ENCODE results near the gene ZYX.

ZYX gene, protein sequence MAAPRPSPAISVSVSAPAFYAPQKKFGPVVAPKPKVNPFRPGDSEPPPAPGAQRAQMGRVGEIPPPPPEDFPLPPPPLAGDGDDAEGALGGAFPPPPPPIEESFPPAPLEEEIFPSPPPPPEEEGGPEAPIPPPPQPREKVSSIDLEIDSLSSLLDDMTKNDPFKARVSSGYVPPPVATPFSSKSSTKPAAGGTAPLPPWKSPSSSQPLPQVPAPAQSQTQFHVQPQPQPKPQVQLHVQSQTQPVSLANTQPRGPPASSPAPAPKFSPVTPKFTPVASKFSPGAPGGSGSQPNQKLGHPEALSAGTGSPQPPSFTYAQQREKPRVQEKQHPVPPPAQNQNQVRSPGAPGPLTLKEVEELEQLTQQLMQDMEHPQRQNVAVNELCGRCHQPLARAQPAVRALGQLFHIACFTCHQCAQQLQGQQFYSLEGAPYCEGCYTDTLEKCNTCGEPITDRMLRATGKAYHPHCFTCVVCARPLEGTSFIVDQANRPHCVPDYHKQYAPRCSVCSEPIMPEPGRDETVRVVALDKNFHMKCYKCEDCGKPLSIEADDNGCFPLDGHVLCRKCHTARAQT

DNA sequence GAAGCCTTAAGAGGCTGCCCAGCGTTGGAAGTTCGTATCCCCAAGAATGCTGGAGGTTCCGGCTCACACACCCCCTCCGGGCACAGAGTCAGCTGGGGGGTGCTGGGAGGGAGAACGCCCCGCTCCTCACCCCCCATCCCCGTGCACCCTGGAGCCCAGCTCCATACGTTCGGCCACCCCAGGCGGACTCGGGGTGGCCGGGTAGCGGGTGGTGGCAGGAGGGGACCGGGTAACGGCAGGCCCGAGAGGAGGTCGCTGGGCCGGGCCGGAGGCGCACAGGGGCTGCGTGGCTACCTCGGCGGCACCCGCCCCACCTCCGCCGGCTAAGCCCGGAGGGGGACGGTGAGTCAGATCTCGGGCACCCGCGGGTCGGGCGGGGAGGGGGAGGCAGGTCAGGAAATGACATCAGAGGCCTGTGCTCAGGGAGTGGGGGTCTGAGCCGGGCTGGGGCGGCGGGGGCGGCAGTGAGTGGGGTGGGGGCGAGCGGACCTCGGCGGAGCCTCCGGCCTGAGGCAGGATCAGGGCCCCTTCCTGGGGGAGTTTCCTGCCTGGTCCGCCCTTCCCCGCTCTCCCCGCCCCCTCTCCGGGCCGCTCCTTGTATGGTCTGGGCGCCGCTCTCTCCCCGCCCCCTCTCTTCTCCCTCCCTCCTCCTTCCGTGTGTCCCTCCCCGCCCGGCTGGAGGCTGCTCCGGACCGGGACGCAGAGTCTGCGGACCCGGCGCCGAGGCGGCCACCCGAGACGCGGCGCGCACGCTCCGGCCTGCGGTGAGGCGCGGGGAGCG is at the start of gene ZYX:
ZYX (plus strand) TSS at position 700 of the 781 bp plus-strand sequence. CDS start 227 bp downstream, outside the sequence.
- peak; percentile 81 for DNase-seq
- ATAC-seq (replicated peaks) = peak; percentile 81 to 85
- Mint-ChIP-seq H3K36me3 (peaks cover 0 to 2% of the 10 kb centered on the region in 2 donors), H3K9me3 (no peaks in the 10 kb centered on the region), H3K4me1 (peaks cover 12 to 26% of the 10 kb centered on the region in 2 donors), H3K27me3 (no peaks in the 10 kb centered on the region), H3K27ac (peak within 1 kb of the TSS; percentile 82), H3K4me3 (peak within 1 kb of the TSS; percentile 79 to 83)

- H3K27me3 Mint-ChIP-seq = peaks cover 15 to 25% of the 10 kb centered on the region in 2 donors
- H3K4me3 Mint-ChIP-seq = no peak overlapping the region
- no peaks in the 10 kb centered on the region for H3K9me3 Mint-ChIP-seq
- no peaks in the 10 kb centered on the region for H3K4me1 Mint-ChIP-seq
- no peak overlapping the region for H3K27ac Mint-ChIP-seq
- no peak for ATAC-seq (replicated peaks)
- no peak for DNase-seq
- H3K36me3 Mint-ChIP-seq = no peaks in the 10 kb centered on the region
Observed at GRCh38 chr7:143334244-143334643, 46.9 kb upstream of the ZYX start.

- H3K9me3 Mint-ChIP-seq = no peaks in the 10 kb centered on the region
- H3K27me3 Mint-ChIP-seq = peaks cover 15 to 43% of the 10 kb centered on the region in 2 donors
- no peaks in the 10 kb centered on the region for H3K36me3 Mint-ChIP-seq
- ATAC-seq (replicated peaks) (no peak), DNase-seq (no peak)
- no peaks in the 10 kb centered on the region for H3K4me1 Mint-ChIP-seq
- no peak overlapping the region for H3K27ac Mint-ChIP-seq
- H3K4me3 Mint-ChIP-seq = no peak overlapping the region
Observed at GRCh38 chr7:143337216-143337615, 43.9 kb upstream of the ZYX start.

DNA sequence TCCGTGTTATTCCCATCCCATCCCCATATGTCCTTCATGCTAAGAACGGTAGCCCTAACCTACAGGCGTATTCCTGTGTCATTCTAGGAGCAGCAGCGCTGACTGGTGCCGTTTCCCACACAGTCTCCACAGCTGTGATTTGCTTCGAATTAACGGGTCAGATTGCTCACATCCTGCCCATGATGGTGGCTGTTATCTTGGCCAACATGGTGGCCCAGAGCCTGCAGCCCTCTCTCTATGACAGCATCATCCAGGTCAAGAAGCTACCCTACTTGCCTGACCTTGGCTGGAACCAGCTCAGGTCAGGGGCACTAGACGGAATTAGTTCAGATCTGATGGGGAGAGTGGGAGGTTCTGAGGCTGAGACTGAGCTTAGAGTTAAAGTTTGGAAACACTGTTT is 39.3 kb upstream of the ZYX start:
- no peaks in the 10 kb centered on the region for H3K36me3 Mint-ChIP-seq
- no peak for ATAC-seq (replicated peaks)
- H3K27me3 Mint-ChIP-seq = peaks cover 33 to 58% of the 10 kb centered on the region in 2 donors

GRCh38 chr7:143343596-143343995 is 37.5 kb upstream of the ZYX start:
- H3K36me3 Mint-ChIP-seq = no peaks in the 10 kb centered on the region
- H3K27ac Mint-ChIP-seq = no peak overlapping the region
- ATAC-seq (replicated peaks) (no peak), DNase-seq (no peak)
- peaks cover 31 to 58% of the 10 kb centered on the region in 2 donors for H3K27me3 Mint-ChIP-seq
- H3K9me3 Mint-ChIP-seq = no peaks in the 10 kb centered on the region
- H3K4me1 Mint-ChIP-seq = peaks cover 6 to 9% of the 10 kb centered on the region in 2 donors
- no peak overlapping the region for H3K4me3 Mint-ChIP-seq

More for the DNA sequence above, 39.3 kb upstream of the ZYX start:
- Mint-ChIP-seq H3K27ac (no peak overlapping the region), H3K4me3 (no peak overlapping the region), H3K9me3 (no peaks in the 10 kb centered on the region), H3K4me1 (peaks cover 6 to 9% of the 10 kb centered on the region in 2 donors)
- no peak for DNase-seq

GRCh38 chr7:143345428-143345900 is 35.7 kb upstream of the ZYX start:
- ATAC-seq (replicated peaks) = peak; percentile 94 to 95
- DNase-seq = no peak
- Mint-ChIP-seq H3K4me1 (peaks cover 6 to 9% of the 10 kb centered on the region in 2 donors), H3K9me3 (no peaks in the 10 kb centered on the region), H3K4me3 (peak overlapping the region; percentile 64 to 72), H3K27ac (peak overlapping the region; percentile 20), H3K36me3 (no peaks in the 10 kb centered on the region), H3K27me3 (peaks cover 37 to 43% of the 10 kb centered on the region in 2 donors)

- H3K36me3 Mint-ChIP-seq = no peaks in the 10 kb centered on the region
- peaks cover 37 to 41% of the 10 kb centered on the region in 2 donors for H3K27me3 Mint-ChIP-seq
- H3K4me3 Mint-ChIP-seq = no peak overlapping the region
- no peak for DNase-seq
- no peak for ATAC-seq (replicated peaks)
- peaks cover 6 to 9% of the 10 kb centered on the region in 2 donors for H3K4me1 Mint-ChIP-seq
- no peak overlapping the region for H3K27ac Mint-ChIP-seq
- no peaks in the 10 kb centered on the region for H3K9me3 Mint-ChIP-seq
Observed at GRCh38 chr7:143346018-143346417, 35.1 kb upstream of the ZYX start.

DNA sequence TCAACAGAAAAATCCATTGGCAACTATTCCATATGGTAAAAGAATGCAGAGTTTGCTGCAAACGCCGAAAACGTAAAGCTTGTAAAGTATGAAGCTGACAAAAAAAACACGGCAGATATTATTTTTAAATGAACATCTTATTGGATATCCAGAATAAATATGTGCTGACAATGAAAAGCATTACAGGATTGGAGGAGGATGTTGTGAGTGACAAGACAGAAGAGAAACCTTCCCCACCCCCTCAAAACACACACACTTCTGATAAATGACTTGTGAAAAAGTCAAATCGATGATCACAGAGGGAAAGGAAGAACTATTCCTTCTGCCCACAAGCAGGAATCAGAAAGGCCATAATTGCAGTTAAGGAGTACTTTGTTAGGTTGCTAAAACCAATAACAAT is 33.2 kb upstream of the ZYX start:
- Mint-ChIP-seq H3K4me3 (no peak overlapping the region), H3K4me1 (peaks cover 6 to 9% of the 10 kb centered on the region in 2 donors), H3K27ac (no peak overlapping the region), H3K36me3 (no peaks in the 10 kb centered on the region), H3K9me3 (no peaks in the 10 kb centered on the region), H3K27me3 (peaks cover 50 to 55% of the 10 kb centered on the region in 2 donors)
- DNase-seq (no peak), ATAC-seq (replicated peaks) (no peak)

- ATAC-seq (replicated peaks) = no peak
- no peak overlapping the region for H3K4me3 Mint-ChIP-seq
Observed at GRCh38 chr7:143351060-143351459, 30.1 kb upstream of the ZYX start.

DNA sequence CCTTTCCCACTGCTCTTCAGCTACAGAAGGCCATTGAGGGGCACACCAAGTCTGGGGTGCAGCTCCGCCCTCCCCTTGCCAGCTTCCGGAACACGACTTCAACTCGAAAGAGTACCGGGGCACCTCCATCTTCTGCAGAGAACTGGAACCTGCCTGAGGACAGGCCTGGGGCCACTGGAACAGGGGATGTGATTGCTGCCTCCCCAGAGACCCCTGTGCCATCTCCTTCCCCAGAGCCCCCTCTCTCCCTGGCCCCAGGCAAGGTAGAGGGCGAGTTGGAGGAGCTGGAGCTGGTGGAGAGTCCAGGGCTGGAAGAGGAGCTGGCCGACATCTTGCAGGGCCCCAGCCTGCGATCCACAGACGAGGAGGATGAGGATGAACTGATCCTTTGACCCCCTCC is 29.6 kb upstream of the ZYX start:
- no peaks in the 10 kb centered on the region for H3K9me3 Mint-ChIP-seq
- H3K4me1 Mint-ChIP-seq = peaks cover 0 to 2% of the 10 kb centered on the region in 2 donors
- DNase-seq = no peak
- no peak overlapping the region for H3K4me3 Mint-ChIP-seq
- H3K27ac Mint-ChIP-seq = no peak overlapping the region
- H3K27me3 Mint-ChIP-seq = peaks cover 51 to 57% of the 10 kb centered on the region in 2 donors
- no peak for ATAC-seq (replicated peaks)
- H3K36me3 Mint-ChIP-seq = no peaks in the 10 kb centered on the region

More at GRCh38 chr7:143351060-143351459, 30.1 kb upstream of the ZYX start:
- Mint-ChIP-seq H3K27me3 (peaks cover 56 to 61% of the 10 kb centered on the region in 2 donors), H3K36me3 (no peaks in the 10 kb centered on the region), H3K9me3 (no peaks in the 10 kb centered on the region), H3K4me1 (peaks cover 0 to 2% of the 10 kb centered on the region in 2 donors), H3K27ac (no peak overlapping the region)
- DNase-seq = no peak

DNA sequence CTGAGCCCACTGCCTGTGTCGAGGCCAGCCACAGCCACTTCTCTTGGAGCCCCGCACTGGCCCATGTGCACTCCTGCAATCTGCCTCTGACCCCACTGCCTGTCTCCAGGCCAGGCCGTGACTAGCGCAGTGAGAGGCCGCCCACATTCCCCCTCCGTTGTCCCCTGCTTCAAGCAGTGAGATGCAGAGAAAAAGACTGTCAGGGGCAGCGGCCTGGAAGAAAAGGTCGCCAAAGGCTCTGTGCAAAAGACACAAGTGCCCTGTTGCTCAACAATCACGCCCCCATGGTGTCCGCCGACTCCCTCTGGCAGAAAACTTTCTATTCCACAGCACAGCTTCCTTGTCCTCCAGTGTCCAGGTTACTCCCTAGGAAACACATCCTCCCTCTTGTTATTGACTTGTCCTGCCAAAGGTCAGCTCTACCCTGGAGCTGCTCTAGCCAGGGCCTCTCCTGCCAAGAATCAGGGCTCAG is 28.6 kb upstream of the ZYX start:
- no peak overlapping the region for H3K27ac Mint-ChIP-seq
- no peaks in the 10 kb centered on the region for H3K36me3 Mint-ChIP-seq
- H3K4me1 Mint-ChIP-seq = peaks cover 0 to 2% of the 10 kb centered on the region in 2 donors
- DNase-seq = no peak
- peaks cover 44 to 55% of the 10 kb centered on the region in 2 donors for H3K27me3 Mint-ChIP-seq
- no peak overlapping the region for H3K4me3 Mint-ChIP-seq
- H3K9me3 Mint-ChIP-seq = no peaks in the 10 kb centered on the region
- ATAC-seq (replicated peaks) = no peak

- Mint-ChIP-seq H3K36me3 (no peaks in the 10 kb centered on the region), H3K27ac (no peak overlapping the region), H3K9me3 (no peaks in the 10 kb centered on the region), H3K27me3 (peaks cover 45 to 56% of the 10 kb centered on the region in 2 donors), H3K4me1 (peaks cover 0 to 2% of the 10 kb centered on the region in 2 donors), H3K4me3 (no peak overlapping the region)
- no peak for DNase-seq
- no peak for ATAC-seq (replicated peaks)
Observed at GRCh38 chr7:143354376-143354775, 26.8 kb upstream of the ZYX start.

DNA sequence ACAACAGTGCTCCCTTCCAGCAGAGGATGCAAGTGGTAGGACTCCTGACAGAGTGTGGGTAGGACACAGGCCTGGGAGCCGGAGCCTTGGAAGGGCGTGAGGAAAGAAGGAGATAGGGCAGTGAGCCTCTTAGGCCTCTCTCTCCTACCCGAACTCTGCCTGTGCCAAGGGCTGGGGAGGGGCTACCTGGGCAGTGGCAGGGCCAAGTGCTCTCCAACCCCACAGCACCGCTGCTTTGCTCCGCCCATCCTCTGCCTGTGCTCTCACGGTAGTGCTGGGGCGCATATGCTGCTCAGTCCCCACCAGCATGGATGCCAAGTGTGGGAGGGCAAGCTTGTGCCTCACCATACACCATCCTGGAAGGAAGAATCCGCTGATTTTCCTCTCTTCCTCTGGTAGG is 26.2 kb upstream of the ZYX start:
- ATAC-seq (replicated peaks) (no peak), DNase-seq (no peak)
- peaks cover 51 to 56% of the 10 kb centered on the region in 2 donors for H3K27me3 Mint-ChIP-seq
- peaks cover 0 to 2% of the 10 kb centered on the region in 2 donors for H3K4me1 Mint-ChIP-seq
- no peaks in the 10 kb centered on the region for H3K36me3 Mint-ChIP-seq
- no peak overlapping the region for H3K27ac Mint-ChIP-seq
- H3K9me3 Mint-ChIP-seq = no peaks in the 10 kb centered on the region
- H3K4me3 Mint-ChIP-seq = no peak overlapping the region
